HEK293 (cell line): ENCODE results near the gene FGF7.

ENCODE experiments used
- CTCF ChIA-PET: fragments of 350-600 bp; formaldehyde crosslinking; extraction: SDS; loops from one replicate; lab custom pipeline; 2021; ENCODE audit warnings: antibody characterized with exemption; lab: Yijun Ruan, JAX
- POLR2A ChIA-PET: fragments of 300-600 bp; formaldehyde crosslinking; extraction: SDS; loops from one replicate; lab custom pipeline; 2020; ENCODE audit warnings: antibody characterized with exemption, inconsistent platforms; lab: Yijun Ruan, JAX
- H3K27ac ChIP-seq: fragments of 200-500 bp; sonication (Bioruptor generic); 2 replicates; pipeline ENCODE4 v1.5.1; 2014; ENCODE audit warnings: low read depth, low read length, control low read depth, inconsistent platforms; ENCODE audit errors: extremely low read depth
- H3K36me3 ChIP-seq, 2 experiments: fragments of 200-500 bp in 1 of 2; sonication (Bioruptor generic) in 1 of 2; 1 replicate in 1 of 2; 2 replicates in 1 of 2; pipeline ENCODE4 v1.5.1; 2014 to 2017; ENCODE audit warnings: inconsistent platforms in 2 of 2, low read length in 2 of 2; ENCODE audit not compliant: control insufficient read depth in 2 of 2, insufficient read depth in 1 of 2
- H3K4me1 ChIP-seq: fragments of 200-500 bp; sonication (Bioruptor generic); 2 replicates; pipeline ENCODE4 v1.5.1; 2014; ENCODE audit warnings: mild to moderate bottlenecking, low read length, inconsistent platforms; ENCODE audit not compliant: control insufficient read depth, insufficient read depth
- H3K4me3 ChIP-seq: 2 replicates; pipeline ENCODE4 v1.5.1; 2011; ENCODE audit warnings: low read depth, mild to moderate bottlenecking, control low read depth, low read length, moderate library complexity
- H3K9me3 ChIP-seq: fragments of 200-500 bp; sonication (Bioruptor generic); 2 replicates; pipeline ENCODE4 v1.5.1; 2014; ENCODE audit warnings: low read depth, low read length, inconsistent platforms; ENCODE audit not compliant: control insufficient read depth, insufficient read depth
- REPIN1 ChIP-seq: fragments of 450-650 bp; formaldehyde crosslinking; IDR thresholded peaks from 2 replicates; pipeline ENCODE4 v1.5.1; 2017; ENCODE audit warnings: missing biosample characterization, missing genetic modification characterization, low read depth
- SP2 ChIP-seq: fragments of 450-650 bp; formaldehyde crosslinking; IDR thresholded peaks from 2 replicates; pipeline ENCODE4 v1.5.1; 2016; ENCODE audit warnings: missing biosample characterization, missing genetic modification characterization
- ZBTB21 ChIP-seq: fragments of 450-650 bp; formaldehyde crosslinking; IDR thresholded peaks from 2 replicates; pipeline ENCODE4 v1.5.1; 2017; ENCODE audit warnings: missing biosample characterization, missing genetic modification characterization
- ZBTB7A ChIP-seq: fragments of 450-650 bp; formaldehyde crosslinking; IDR thresholded peaks from 2 replicates; pipeline ENCODE4 v1.5.1; 2016; ENCODE audit warnings: low read depth, missing biosample characterization, missing genetic modification characterization
- ZFP69B ChIP-seq: fragments of 450-650 bp; formaldehyde crosslinking; IDR thresholded peaks from 2 replicates; pipeline ENCODE4 v1.5.1; 2016; ENCODE audit warnings: missing biosample characterization, missing genetic modification characterization
- ZNF132 ChIP-seq: fragments of 450-650 bp; formaldehyde crosslinking; IDR thresholded peaks from 2 replicates; pipeline ENCODE4 v1.5.1; 2017; ENCODE audit warnings: missing biosample characterization, missing genetic modification characterization, borderline replicate concordance
- ZNF169 ChIP-seq: fragments of 450-650 bp; formaldehyde crosslinking; IDR thresholded peaks from 2 replicates; pipeline ENCODE4 v1.5.1; 2016; ENCODE audit warnings: missing biosample characterization, missing genetic modification characterization
- ZNF2 ChIP-seq: fragments of 450-650 bp; formaldehyde crosslinking; IDR thresholded peaks from 2 replicates; pipeline ENCODE4 v1.5.1; 2016; ENCODE audit warnings: missing biosample characterization, missing genetic modification characterization
- ZNF274 ChIP-seq, 2 experiments: fragments of 200-500 bp in 1 of 2; fragments of 450-650 bp in 1 of 2; sonication (Bioruptor generic) in 1 of 2; formaldehyde crosslinking in 1 of 2; IDR thresholded peaks; 2 replicates each; pipeline versions ENCODE4 v1.5.1 to v1.6.1; 2014 to 2016; ENCODE audit warnings: borderline replicate concordance in 1 of 2, inconsistent platforms in 1 of 2, low read length in 1 of 2, missing biosample characterization in 1 of 2, missing genetic modification characterization in 1 of 2
- ZNF350 ChIP-seq: fragments of 450-650 bp; formaldehyde crosslinking; IDR thresholded peaks from 2 replicates; pipeline ENCODE4 v1.5.0; 2017; ENCODE audit warnings: missing biosample characterization, mild to moderate bottlenecking, missing genetic modification characterization
- ZNF473 ChIP-seq: fragments of 450-650 bp; formaldehyde crosslinking; IDR thresholded peaks from 2 replicates; pipeline ENCODE4 v1.5.1; 2017; ENCODE audit warnings: missing biosample characterization, missing genetic modification characterization
- ZNF571 ChIP-seq: fragments of 450-650 bp; formaldehyde crosslinking; IDR thresholded peaks from 2 replicates; pipeline ENCODE4 v1.5.0; 2017; ENCODE audit warnings: missing biosample characterization, missing genetic modification characterization
- ZNF610 ChIP-seq: fragments of 450-650 bp; formaldehyde crosslinking; IDR thresholded peaks from 2 replicates; pipeline ENCODE4 v1.5.1; 2016; ENCODE audit warnings: missing biosample characterization, missing genetic modification characterization, borderline replicate concordance
- ZNF623 ChIP-seq: fragments of 450-650 bp; formaldehyde crosslinking; IDR thresholded peaks from 2 replicates; pipeline ENCODE4 v1.5.1; 2016; ENCODE audit warnings: missing biosample characterization, missing genetic modification characterization
- ZNF785 ChIP-seq: fragments of 450-650 bp; formaldehyde crosslinking; IDR thresholded peaks from 2 replicates; pipeline ENCODE4 v1.5.1; 2016; ENCODE audit warnings: missing biosample characterization, missing genetic modification characterization
- ZSCAN23 ChIP-seq: fragments of 450-650 bp; formaldehyde crosslinking; IDR thresholded peaks from 2 replicates; pipeline ENCODE4 v1.5.1; 2016; ENCODE audit warnings: missing biosample characterization, missing genetic modification characterization
- TF ChIP-seq, protein P1 (sequence below): fragments of 450-650 bp; formaldehyde crosslinking; IDR thresholded peaks from 2 replicates; pipeline ENCODE4 v1.5.1; 2016; ENCODE audit warnings: missing biosample characterization, missing genetic modification characterization
- TF ChIP-seq, protein P2 (sequence below): fragments of 450-650 bp; formaldehyde crosslinking; IDR thresholded peaks from 2 replicates; pipeline ENCODE4 v1.5.1; 2016; ENCODE audit warnings: missing biosample characterization, missing genetic modification characterization
- TF ChIP-seq, protein P3 (sequence below): fragments of 450-650 bp; formaldehyde crosslinking; IDR thresholded peaks from 2 replicates; pipeline ENCODE4 v1.5.1; 2016; ENCODE audit warnings: missing biosample characterization, missing genetic modification characterization

Gene FGF7

DNA sequence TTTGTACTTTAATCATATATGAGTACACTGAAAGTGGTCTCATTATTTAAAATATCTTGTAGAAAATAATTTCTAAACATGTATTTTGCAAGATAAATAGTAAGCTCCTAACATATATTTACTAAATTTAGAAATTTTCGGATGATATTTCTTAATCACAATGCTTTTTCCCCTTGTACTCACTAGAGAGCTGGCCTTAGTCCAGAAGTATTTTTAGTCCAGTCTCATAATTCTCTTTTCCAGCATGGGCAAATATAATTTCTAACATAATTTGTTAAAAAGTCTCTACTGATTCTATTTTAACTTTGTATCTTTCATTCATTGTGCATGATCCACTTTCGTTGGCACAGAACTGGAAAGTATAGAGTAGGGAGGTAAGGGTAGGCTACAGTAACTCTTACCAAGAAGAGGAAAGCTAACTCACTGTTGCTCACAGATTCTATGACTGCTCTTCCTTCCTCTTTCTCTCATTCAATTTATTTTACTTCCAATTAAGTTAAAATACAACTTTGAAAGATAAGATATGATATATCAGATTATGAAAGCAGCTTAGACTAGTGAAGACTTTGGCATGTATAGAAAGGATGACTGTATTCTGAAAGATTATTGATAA is 39.3 kb downstream of the FGF7 start:
- ChIA-PET CTCF (interaction anchor here (1.1 kb wide), 1 partner anchor 10 kb away, joined by 3 read pairs; no protein-coding TSS in a partner anchor), POLR2A (no interaction called here)
- no peaks in the 10 kb centered on the region for H3K4me1 ChIP-seq
- TF ChIP-seq ZBTB7A = no peak
- no peak for TF ChIP-seq ZNF132 (tag by site-specific recombination)
- no peak for TF ChIP-seq SP2 (tag by site-specific recombination)
- TF ChIP-seq ZBTB21 = no peak
- no peak for TF ChIP-seq ZNF169
- TF ChIP-seq ZNF785 = no peak
- TF ChIP-seq, protein P1, sequence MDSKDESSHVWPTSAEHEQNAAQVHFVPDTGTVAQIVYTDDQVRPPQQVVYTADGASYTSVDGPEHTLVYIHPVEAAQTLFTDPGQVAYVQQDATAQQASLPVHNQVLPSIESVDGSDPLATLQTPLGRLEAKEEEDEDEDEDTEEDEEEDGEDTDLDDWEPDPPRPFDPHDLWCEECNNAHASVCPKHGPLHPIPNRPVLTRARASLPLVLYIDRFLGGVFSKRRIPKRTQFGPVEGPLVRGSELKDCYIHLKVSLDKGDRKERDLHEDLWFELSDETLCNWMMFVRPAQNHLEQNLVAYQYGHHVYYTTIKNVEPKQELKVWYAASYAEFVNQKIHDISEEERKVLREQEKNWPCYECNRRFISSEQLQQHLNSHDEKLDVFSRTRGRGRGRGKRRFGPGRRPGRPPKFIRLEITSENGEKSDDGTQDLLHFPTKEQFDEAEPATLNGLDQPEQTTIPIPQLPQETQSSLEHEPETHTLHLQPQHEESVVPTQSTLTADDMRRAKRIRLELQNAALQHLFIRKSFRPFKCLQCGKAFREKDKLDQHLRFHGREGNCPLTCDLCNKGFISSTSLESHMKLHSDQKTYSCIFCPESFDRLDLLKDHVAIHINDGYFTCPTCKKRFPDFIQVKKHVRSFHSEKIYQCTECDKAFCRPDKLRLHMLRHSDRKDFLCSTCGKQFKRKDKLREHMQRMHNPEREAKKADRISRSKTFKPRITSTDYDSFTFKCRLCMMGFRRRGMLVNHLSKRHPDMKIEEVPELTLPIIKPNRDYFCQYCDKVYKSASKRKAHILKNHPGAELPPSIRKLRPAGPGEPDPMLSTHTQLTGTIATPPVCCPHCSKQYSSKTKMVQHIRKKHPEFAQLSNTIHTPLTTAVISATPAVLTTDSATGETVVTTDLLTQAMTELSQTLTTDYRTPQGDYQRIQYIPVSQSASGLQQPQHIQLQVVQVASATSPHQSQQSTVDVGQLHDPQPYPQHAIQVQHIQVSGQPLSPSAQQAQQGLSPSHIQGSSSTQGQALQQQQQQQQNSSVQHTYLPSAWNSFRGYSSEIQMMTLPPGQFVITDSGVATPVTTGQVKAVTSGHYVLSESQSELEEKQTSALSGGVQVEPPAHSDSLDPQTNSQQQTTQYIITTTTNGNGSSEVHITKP (tag by site-specific recombination) = no peak
- no peak for TF ChIP-seq ZNF571 (tag by site-specific recombination)
- TF ChIP-seq ZNF2 (tag by site-specific recombination) = no peak
- TF ChIP-seq, protein P2, sequence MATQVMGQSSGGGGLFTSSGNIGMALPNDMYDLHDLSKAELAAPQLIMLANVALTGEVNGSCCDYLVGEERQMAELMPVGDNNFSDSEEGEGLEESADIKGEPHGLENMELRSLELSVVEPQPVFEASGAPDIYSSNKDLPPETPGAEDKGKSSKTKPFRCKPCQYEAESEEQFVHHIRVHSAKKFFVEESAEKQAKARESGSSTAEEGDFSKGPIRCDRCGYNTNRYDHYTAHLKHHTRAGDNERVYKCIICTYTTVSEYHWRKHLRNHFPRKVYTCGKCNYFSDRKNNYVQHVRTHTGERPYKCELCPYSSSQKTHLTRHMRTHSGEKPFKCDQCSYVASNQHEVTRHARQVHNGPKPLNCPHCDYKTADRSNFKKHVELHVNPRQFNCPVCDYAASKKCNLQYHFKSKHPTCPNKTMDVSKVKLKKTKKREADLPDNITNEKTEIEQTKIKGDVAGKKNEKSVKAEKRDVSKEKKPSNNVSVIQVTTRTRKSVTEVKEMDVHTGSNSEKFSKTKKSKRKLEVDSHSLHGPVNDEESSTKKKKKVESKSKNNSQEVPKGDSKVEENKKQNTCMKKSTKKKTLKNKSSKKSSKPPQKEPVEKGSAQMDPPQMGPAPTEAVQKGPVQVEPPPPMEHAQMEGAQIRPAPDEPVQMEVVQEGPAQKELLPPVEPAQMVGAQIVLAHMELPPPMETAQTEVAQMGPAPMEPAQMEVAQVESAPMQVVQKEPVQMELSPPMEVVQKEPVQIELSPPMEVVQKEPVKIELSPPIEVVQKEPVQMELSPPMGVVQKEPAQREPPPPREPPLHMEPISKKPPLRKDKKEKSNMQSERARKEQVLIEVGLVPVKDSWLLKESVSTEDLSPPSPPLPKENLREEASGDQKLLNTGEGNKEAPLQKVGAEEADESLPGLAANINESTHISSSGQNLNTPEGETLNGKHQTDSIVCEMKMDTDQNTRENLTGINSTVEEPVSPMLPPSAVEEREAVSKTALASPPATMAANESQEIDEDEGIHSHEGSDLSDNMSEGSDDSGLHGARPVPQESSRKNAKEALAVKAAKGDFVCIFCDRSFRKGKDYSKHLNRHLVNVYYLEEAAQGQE (tag by site-specific recombination) = no peak
- no peak for TF ChIP-seq ZNF623
- no peak for TF ChIP-seq ZNF610 (tag by site-specific recombination)
- TF ChIP-seq ZNF473 (tag by site-specific recombination) = no peak
- TF ChIP-seq ZNF350 (tag by site-specific recombination) = no peak
- TF ChIP-seq ZSCAN23 (tag by site-specific recombination) = no peak
- no peak for TF ChIP-seq ZFP69B (tag by site-specific recombination)
- TF ChIP-seq, protein P3, sequence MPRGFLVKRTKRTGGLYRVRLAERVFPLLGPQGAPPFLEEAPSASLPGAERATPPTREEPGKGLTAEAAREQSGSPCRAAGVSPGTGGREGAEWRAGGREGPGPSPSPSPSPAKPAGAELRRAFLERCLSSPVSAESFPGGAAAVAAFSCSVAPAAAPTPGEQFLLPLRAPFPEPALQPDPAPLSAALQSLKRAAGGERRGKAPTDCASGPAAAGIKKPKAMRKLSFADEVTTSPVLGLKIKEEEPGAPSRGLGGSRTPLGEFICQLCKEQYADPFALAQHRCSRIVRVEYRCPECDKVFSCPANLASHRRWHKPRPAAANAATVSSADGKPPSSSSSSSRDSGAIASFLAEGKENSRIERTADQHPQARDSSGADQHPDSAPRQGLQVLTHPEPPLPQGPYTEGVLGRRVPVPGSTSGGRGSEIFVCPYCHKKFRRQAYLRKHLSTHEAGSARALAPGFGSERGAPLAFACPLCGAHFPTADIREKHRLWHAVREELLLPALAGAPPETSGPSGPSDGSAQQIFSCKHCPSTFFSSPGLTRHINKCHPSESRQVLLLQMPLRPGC (tag by site-specific recombination) = no peak
- no peak for TF ChIP-seq REPIN1 (tag by site-specific recombination)
- no peak for TF ChIP-seq ZNF274 (IDR thresholded peaks at IDR 0.05; ENCODE audit: low read length)
- TF ChIP-seq ZNF274 (tag by site-specific recombination; IDR thresholded peaks at IDR 0.05; ENCODE audit: borderline replicate concordance) = no peak
- no peak overlapping the region for H3K27ac ChIP-seq
- no peaks in the 10 kb centered on the region for H3K9me3 ChIP-seq
- H3K36me3 ChIP-seq = no peaks in the 10 kb centered on the region
- H3K4me3 ChIP-seq = no peak overlapping the region
